Fibroblast of skin of back (primary cell): ENCODE measurements around the gene PPM1G.

ENCODE experiments used
- DNase-seq: peaks from one replicate; pipeline ENCODE4 v3.0.0-alpha.2; 2013

The PPM1G gene

GRCh38 chr2:27412419-27413152 is 3.2 kb upstream of the PPM1G start:
- DNase-seq: no peak

- peak; percentile 19 for DNase-seq
Measured at GRCh38 chr2:27408601-27409320, 630 bp downstream of the PPM1G start.

- peak; percentile 44 for DNase-seq
Measured at GRCh38 chr2:27407798-27408491, 1.4 kb downstream of the PPM1G start.

GRCh38 chr2:27400348-27401135 is 8.8 kb downstream of the PPM1G start:
- DNase-seq: peak; percentile 15

GRCh38 chr2:27398962-27399361 is 10.4 kb downstream of the PPM1G start:
- no peak for DNase-seq

- DNase-seq: no peak
Measured at GRCh38 chr2:27393225-27393624, 16.2 kb downstream of the PPM1G start.

- no peak for DNase-seq
Measured at GRCh38 chr2:27390822-27391679, 18.3 kb downstream of the PPM1G start.

- DNase-seq: no peak
Measured at GRCh38 chr2:27381577-27382181, 27.7 kb downstream of the PPM1G start.

GRCh38 chr2:27380626-27381545 is 28.5 kb downstream of the PPM1G start, which contains the start of gene ZNF513:
Gene ZNF513, minus strand, starts transcription at chr2:27380734. Its CDS starts 208 bp downstream, at chr2:27380526.
- peak; percentile 95 for DNase-seq

- DNase-seq: peak; percentile 23
Measured at GRCh38 chr2:27379836-27380625, 29.4 kb downstream of the PPM1G start.

- no peak for DNase-seq
Measured at GRCh38 chr2:27379383-27379835, 30.0 kb downstream of the PPM1G start.

- DNase-seq: no peak
Measured at GRCh38 chr2:27378809-27379290, 30.5 kb downstream of the PPM1G start.

GRCh38 chr2:27378096-27378808 is 31.1 kb downstream of the PPM1G start:
- DNase-seq: no peak

- DNase-seq: no peak
Measured at GRCh38 chr2:27377618-27378095, 31.7 kb downstream of the PPM1G start.

GRCh38 chr2:27376866-27377617 is 32.3 kb downstream of the PPM1G start:
- DNase-seq: no peak

GRCh38 chr2:27376151-27376865 is 33.1 kb downstream of the PPM1G start:
- DNase-seq: no peak
